ENCODE measurements around the gene PTCHD4. TPM values are rescaled to one million over a fixed set of nuclear protein-coding genes. Genes with fewer than 3 reads are reported as not detected.
"Not testable (repeated sequence)": the region's sequence is repeated elsewhere in the genome, so short reads cannot be mapped to it uniquely, and the experiment has no call there.

Gene PTCHD4
- total and polyA plus RNA-seq, 2 of the 13 experiments (the other 11 are each of a cell fraction or from before 2014, with no cell fraction given) = 28.4 to 32.9 TPM

DNA sequence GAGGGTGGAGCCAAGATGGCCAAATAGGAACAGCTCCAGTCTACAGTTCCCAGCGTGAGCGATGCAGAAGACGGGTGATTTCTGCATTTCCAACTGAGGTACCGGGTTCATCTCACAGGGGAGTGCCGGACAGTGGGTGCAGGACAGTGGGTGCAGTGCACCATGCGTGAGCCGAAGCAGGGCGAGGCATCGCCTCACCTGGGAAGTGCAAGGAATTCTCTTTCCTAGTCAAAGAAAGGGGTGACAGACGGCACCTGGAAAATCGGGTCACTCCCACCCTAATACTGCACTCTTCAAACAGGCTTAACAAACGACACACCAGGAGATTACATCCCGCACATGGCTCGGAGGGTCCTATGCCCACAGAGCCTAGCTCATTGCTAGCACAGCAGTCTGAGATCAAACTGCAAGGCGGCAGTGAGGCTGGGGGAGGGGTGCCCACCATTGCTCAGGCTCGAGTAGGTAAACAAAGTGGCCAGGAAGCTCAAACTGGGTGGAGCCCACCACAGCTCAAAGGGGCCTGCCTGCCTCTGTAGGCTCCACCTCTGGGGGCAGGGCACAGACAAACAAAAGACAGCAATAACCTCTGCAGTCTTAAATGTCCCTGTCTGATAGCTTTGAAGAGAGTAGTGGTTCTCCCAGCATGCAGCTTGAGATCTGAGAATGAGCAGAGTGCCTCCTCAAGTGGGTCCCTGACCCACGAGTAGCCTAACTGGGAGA is 8.4 kb downstream of the PTCHD4 start (continued):
- TF ChIP-seq TAF1 (CRISPR knock-in tag; IDR thresholded peaks at IDR 0.05) (peak; percentile 57; the same call in 1 of the 2 replicates), PITX1 (CRISPR knock-in tag; IDR thresholded peaks at IDR 0.05) (peak; percentile 51; the same call in 1 of the 2 replicates), BORCS8-MEF2B (CRISPR knock-in tag; IDR thresholded peaks at IDR 0.05) (0 out of 2 replicates have a peak, but pooled peaks have one; percentile 60), FOXK1 (CRISPR knock-in tag; IDR thresholded peaks at IDR 0.05; ENCODE audit: borderline replicate concordance, low read depth) (peak; percentile 79), SOX13 (CRISPR knock-in tag; conservative IDR thresholded peaks at IDR 0.05 in 1 of 2, IDR thresholded peaks at IDR 0.05 in 1 of 2) (peak in 1 of 2 experiments; percentile 84; a peak in 2 of 4 replicates), GATAD1 (CRISPR knock-in tag; IDR thresholded peaks at IDR 0.05) (peak; percentile 55; the same call in 1 of the 2 replicates), ZNF350 (CRISPR knock-in tag; IDR thresholded peaks at IDR 0.05; ENCODE audit: borderline replicate concordance, low read depth) (peak; percentile 83; the same call in 1 of the 2 replicates), YEATS4 (CRISPR knock-in tag; IDR thresholded peaks at IDR 0.05; ENCODE audit: borderline replicate concordance) (peak; percentile 24; the same call in 1 of the 2 replicates), SPEN (CRISPR knock-in tag; IDR thresholded peaks at IDR 0.05; ENCODE audit: low read depth) (0 out of 2 replicates have a peak, but pooled peaks have one; percentile 43), SP4 (CRISPR knock-in tag; IDR thresholded peaks at IDR 0.05) (peak; percentile 74; the same call in 1 of the 2 replicates), JUND (CRISPR knock-in tag; IDR thresholded peaks at IDR 0.05) (peak; percentile 38; the same call in 1 of the 2 replicates), JUN (CRISPR knock-in tag; IDR thresholded peaks at IDR 0.05) (0 out of 2 replicates have a peak, but pooled peaks have one; percentile 54), ZNF343 (CRISPR knock-in tag; IDR thresholded peaks at IDR 0.05) (0 out of 2 replicates have a peak, but pooled peaks have one; percentile 52), ELF3 (CRISPR knock-in tag; IDR thresholded peaks at IDR 0.05) (peak; percentile 81)
- TF ChIP-seq SOX13 (IDR thresholded peaks at IDR 0.05) = not testable (repeated sequence)
- TF ChIP-seq, protein P1, sequence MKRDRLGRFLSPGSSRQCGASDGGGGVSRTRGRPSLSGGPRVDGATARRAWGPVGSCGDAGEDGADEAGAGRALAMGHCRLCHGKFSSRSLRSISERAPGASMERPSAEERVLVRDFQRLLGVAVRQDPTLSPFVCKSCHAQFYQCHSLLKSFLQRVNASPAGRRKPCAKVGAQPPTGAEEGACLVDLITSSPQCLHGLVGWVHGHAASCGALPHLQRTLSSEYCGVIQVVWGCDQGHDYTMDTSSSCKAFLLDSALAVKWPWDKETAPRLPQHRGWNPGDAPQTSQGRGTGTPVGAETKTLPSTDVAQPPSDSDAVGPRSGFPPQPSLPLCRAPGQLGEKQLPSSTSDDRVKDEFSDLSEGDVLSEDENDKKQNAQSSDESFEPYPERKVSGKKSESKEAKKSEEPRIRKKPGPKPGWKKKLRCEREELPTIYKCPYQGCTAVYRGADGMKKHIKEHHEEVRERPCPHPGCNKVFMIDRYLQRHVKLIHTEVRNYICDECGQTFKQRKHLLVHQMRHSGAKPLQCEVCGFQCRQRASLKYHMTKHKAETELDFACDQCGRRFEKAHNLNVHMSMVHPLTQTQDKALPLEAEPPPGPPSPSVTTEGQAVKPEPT (CRISPR knock-in tag; IDR thresholded peaks at IDR 0.05; ENCODE audit: low read depth) = peak; percentile 72; the same call in 1 of the 2 replicates
- TF ChIP-seq, protein P2, sequence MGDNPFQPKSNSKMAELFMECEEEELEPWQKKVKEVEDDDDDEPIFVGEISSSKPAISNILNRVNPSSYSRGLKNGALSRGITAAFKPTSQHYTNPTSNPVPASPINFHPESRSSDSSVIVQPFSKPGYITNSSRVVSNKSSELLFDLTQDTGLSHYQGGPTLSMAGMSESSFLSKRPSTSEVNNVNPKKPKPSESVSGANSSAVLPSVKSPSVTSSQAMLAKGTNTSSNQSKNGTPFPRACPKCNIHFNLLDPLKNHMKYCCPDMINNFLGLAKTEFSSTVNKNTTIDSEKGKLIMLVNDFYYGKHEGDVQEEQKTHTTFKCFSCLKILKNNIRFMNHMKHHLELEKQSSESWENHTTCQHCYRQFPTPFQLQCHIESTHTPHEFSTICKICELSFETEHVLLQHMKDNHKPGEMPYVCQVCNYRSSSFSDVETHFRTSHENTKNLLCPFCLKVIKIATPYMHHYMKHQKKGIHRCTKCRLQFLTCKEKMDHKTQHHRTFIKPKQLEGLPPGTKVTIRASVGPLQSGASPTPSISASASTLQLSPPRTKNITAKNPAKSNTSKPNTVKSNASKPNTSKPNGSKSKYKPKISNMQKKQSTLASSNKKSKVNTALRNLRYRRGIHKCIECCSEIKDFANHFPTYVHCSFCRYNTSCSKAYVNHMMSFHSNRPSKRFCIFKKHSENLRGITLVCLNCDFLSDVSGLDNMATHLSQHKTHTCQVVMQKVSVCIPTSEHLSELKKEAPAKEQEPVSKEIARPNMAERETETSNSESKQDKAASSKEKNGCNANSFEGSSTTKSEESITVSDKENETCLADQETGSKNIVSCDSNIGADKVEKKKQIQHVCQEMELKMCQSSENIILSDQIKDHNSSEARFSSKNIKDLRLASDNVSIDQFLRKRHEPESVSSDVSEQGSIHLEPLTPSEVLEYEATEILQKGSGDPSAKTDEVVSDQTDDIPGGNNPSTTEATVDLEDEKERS (CRISPR knock-in tag; IDR thresholded peaks at IDR 0.05) = peak; percentile 69; the same call in 1 of the 2 replicates
- TF ChIP-seq, protein P3, sequence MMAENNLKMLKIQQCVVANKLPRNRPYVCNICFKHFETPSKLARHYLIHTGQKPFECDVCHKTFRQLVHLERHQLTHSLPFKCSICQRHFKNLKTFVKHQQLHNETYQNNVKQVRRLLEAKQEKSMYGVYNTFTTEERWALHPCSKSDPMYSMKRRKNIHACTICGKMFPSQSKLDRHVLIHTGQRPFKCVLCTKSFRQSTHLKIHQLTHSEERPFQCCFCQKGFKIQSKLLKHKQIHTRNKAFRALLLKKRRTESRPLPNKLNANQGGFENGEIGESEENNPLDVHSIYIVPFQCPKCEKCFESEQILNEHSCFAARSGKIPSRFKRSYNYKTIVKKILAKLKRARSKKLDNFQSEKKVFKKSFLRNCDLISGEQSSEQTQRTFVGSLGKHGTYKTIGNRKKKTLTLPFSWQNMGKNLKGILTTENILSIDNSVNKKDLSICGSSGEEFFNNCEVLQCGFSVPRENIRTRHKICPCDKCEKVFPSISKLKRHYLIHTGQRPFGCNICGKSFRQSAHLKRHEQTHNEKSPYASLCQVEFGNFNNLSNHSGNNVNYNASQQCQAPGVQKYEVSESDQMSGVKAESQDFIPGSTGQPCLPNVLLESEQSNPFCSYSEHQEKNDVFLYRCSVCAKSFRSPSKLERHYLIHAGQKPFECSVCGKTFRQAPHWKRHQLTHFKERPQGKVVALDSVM (CRISPR knock-in tag; IDR thresholded peaks at IDR 0.05) = 0 out of 2 replicates have a peak, but pooled peaks have one; percentile 11

Data from HepG2 (cell line).